Activated T-helper 2 cell treated with anti-CD3 and anti-CD28 coated beads, Interferon-gamma antibody, Interleukin-2, Interleukin-4, amounts not matched to agents 10 μg/mL and 5 μg/mL and 100 μg/mL, durations not matched to agents 14 hours and 24 hours and 36 hours (primary cell): ENCODE measurements around the gene SPATA12. TPM values are rescaled to one million over a fixed set of nuclear protein-coding genes. Genes with fewer than 3 reads are reported as not detected.

ENCODE experiments used
- DNase-seq: peaks from one replicate; pipeline ENCODE4 v3.0.0; 2021; ENCODE audit warnings: low spot score
- H3K27ac Mint-ChIP-seq: one replicate; pipeline ENCODE4 v1.8.0; 2021; ENCODE audit warnings: mixed read lengths
- H3K27me3 Mint-ChIP-seq: one replicate; pipeline ENCODE4 v1.8.0; 2021; ENCODE audit warnings: low read depth, mixed read lengths
- H3K36me3 Mint-ChIP-seq: one replicate; pipeline ENCODE4 v1.8.0; 2021; ENCODE audit warnings: low read depth, mixed read lengths
- H3K4me1 Mint-ChIP-seq: one replicate; pipeline ENCODE4 v1.8.0; 2021; ENCODE audit warnings: low read depth, mixed read lengths
- H3K4me3 Mint-ChIP-seq: one replicate; pipeline ENCODE4 v1.8.0; 2021; ENCODE audit warnings: low read depth, mild to moderate bottlenecking, moderate library complexity, mixed read lengths
- H3K9me3 Mint-ChIP-seq: one replicate; pipeline ENCODE4 v1.8.0; 2021; ENCODE audit warnings: mixed read lengths
- intact Hi-C: fragments of 100-400 bp; cut with micrococcal nuclease; formaldehyde crosslinking; loops from one replicate; pipeline ENCODE4 v1.15.1; 2023
- total RNA-seq: library from RNA; stranded (reverse); gene quantifications from 2 replicates; pipeline ENCODE4 v1.2.3, GENCODE V29; 2022

SPATA12 gene
- total RNA-seq, 1 donor from 2014 or later, result not detected

DNA sequence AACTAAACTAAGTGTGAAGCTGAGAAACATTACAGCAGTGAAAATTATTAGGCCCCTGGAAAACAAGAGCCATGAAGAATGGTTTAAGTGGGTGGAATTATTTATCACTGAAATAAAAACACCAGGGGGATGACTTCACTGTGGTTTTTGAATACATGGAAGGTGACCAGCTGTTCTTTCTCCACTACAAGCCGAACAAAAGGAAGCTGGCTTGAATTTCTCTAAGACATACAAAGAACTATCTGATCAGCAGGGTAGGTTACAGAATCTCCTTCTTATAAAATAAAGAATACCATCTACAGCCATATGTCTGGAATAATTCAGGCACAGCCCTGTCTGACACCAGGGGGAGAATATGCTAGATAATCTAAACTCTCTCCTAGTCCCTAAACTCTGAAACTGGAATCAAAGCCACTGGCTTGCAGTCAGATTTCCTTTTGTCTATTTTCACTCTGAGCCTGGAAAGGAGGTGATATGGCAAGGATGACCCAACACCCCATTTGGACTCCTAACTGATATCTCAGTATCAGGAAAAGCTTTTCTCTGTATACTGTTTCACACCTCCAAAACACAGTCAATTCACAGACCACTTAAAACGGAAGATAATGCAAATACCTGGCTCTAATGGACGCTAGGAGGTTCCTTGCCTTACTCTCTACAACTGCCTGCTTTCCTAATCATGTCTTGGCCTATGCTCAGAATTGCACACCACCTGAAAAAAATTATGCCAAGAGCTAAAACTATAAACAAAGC, 31.2 kb downstream of the SPATA12 start:
- no peak for DNase-seq
- H3K4me1 Mint-ChIP-seq, result no peaks in the 10 kb centered on the region
- intact Hi-C loops, result no loop called here

DNA sequence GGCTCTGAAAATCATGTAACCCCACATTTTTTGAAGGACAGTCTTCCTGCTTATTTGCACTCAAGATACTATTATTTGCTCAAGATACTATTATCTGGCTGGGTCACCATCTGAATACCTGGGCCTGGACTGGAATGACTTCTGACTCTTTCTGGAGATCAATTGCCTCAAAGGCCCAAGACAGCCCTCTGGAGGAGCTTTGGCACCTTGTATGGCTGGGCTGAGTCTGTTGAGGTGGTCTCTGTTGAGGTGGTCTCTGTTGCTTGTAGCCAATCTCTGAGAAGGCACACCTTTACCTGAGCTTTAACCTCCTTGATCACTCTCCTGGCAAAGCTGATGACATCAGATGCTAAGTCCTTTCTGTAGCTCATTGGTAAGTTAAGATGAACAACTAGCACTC, 33.0 kb downstream of the SPATA12 start:
- peaks cover 23% of the 10 kb centered on the region for H3K27me3 Mint-ChIP-seq
- no peaks in the 10 kb centered on the region for H3K36me3 Mint-ChIP-seq
- H3K4me3 Mint-ChIP-seq, result no peak overlapping the region
- no peak for DNase-seq
- no peaks in the 10 kb centered on the region for H3K9me3 Mint-ChIP-seq
- no peaks in the 10 kb centered on the region for H3K4me1 Mint-ChIP-seq
- intact Hi-C loops, result no loop called here
- no peak overlapping the region for H3K27ac Mint-ChIP-seq

More for the DNA sequence above, 31.2 kb downstream of the SPATA12 start:
- Mint-ChIP-seq H3K9me3 (no peaks in the 10 kb centered on the region), H3K27ac (no peak overlapping the region), H3K4me3 (no peak overlapping the region), H3K36me3 (no peaks in the 10 kb centered on the region), H3K27me3 (peaks cover 30% of the 10 kb centered on the region)

DNA sequence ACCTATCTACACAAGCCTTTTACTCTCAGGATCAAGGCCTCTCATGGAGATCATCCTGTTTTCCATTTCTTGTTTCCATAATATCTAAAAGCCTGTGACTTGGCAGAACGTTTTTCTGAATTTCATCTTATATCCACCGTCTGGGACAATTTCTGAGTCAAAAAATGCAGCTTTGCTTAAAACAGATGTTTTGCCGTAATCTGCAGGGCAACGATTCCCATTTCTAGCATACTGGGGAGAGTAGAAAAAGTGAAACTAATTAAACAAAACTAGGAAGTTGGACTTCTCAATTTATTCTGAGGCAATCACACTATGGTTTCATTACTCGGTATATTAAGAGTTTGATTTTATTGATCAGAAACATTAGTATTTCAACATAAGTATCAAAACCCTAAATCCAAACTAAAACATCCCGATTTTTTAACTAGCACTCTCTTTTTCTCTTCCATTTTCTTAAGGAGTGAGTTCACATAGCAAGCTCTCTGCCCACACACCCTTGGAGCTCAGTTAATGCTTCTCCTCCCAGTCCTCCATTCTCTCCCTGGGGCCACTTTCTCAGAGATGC, 33.6 kb downstream of the SPATA12 start:
- intact Hi-C loops, result no loop called here
- DNase-seq, result no peak
- H3K36me3 Mint-ChIP-seq, result no peaks in the 10 kb centered on the region
- H3K27me3 Mint-ChIP-seq, result peaks cover 23% of the 10 kb centered on the region
- no peak overlapping the region for H3K4me3 Mint-ChIP-seq
- H3K27ac Mint-ChIP-seq, result no peak overlapping the region
- no peaks in the 10 kb centered on the region for H3K9me3 Mint-ChIP-seq
- H3K4me1 Mint-ChIP-seq, result no peaks in the 10 kb centered on the region

GRCh38 chr3:57094575-57094974, 34.1 kb downstream of the SPATA12 start:
- Mint-ChIP-seq H3K4me3 (no peak overlapping the region), H3K36me3 (no peaks in the 10 kb centered on the region), H3K4me1 (no peaks in the 10 kb centered on the region), H3K27me3 (peaks cover 21% of the 10 kb centered on the region), H3K9me3 (no peaks in the 10 kb centered on the region), H3K27ac (no peak overlapping the region)
- DNase-seq, result no peak
- intact Hi-C loops, result no loop called here

DNA sequence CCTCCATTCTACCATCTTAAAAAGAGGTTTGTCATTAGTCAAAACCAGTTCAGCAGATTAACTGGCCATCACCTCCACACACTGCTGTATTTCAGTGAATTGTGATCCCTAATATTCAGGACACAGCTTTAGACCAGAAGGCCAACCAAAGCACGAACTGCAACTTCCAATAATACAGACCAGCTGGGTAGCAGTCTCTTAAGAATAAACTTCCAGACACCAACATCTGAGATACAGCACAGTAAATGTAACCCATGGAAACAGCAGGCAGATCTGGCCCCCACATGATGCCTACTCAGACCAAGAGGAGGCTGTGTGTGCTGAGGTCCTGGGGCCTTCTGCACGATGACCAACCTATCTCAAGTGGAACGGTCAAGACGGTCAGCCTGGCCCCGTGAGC, 34.9 kb downstream of the SPATA12 start:
- Mint-ChIP-seq H3K4me3 (no peak overlapping the region), H3K4me1 (no peaks in the 10 kb centered on the region), H3K36me3 (no peaks in the 10 kb centered on the region), H3K9me3 (no peaks in the 10 kb centered on the region), H3K27ac (no peak overlapping the region), H3K27me3 (peaks cover 21% of the 10 kb centered on the region)
- intact Hi-C loops, result no loop called here
- no peak for DNase-seq

GRCh38 chr3:57097536-57097935, 37.1 kb downstream of the SPATA12 start:
- H3K4me3 Mint-ChIP-seq, result no peak overlapping the region
- no peak overlapping the region for H3K27ac Mint-ChIP-seq
- no peaks in the 10 kb centered on the region for H3K9me3 Mint-ChIP-seq
- H3K36me3 Mint-ChIP-seq, result no peaks in the 10 kb centered on the region
- H3K27me3 Mint-ChIP-seq, result peaks cover 14% of the 10 kb centered on the region
- intact Hi-C loops, result no loop called here
- no peaks in the 10 kb centered on the region for H3K4me1 Mint-ChIP-seq
- DNase-seq, result no peak

DNA sequence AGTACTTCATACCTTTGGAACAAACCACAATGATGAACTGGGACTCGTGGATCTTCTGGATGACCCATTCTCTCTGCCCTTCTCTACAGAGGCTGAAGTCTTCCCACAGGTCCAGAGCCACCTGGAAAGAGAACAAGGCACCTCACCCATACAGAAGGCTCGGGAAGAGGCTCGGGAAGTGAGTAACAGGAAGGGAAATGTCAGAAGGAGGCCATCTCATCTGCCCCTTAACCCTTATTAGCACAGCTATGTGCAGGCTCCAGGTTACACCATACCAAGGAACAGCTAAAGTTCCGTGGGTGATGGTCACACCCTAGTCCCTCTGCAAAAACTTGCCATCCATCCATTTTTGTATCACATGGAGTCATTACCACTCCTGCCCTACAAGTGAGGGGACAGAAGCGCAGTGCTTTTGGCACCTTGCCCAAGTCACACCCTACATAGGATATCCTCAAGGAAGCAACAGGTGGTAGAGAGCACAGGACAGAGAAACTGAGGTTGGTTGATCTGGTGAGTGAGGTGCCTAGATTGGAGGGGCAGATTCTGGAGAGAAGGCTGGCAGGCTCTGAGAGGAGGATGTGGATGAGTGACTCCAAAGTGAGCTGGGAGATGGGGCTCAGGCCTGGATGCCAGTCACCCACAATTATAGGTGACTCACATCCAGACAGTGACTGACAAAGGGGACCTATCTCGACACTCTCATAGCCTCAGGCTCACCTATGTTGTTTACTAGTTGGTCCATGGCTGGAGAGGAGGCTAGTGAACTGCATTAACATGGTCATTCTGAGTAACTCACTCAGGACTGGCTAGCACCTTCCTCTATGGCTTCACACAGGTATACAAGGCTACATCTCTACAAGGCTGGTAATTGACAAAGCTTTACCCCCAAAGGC, 38.2 kb downstream of the SPATA12 start:
- Mint-ChIP-seq H3K9me3 (no peaks in the 10 kb centered on the region), H3K27ac (no peak overlapping the region), H3K27me3 (peaks cover 17% of the 10 kb centered on the region), H3K36me3 (no peaks in the 10 kb centered on the region), H3K4me1 (no peaks in the 10 kb centered on the region), H3K4me3 (no peak overlapping the region)
- DNase-seq, result no peak
- intact Hi-C loops, result no loop called here

- intact Hi-C loops, result loop anchor here (10.0 kb wide), 1 partner anchor 125 kb away; the partner anchor contains the start of gene APPL1
- Mint-ChIP-seq H3K9me3 (no peaks in the 10 kb centered on the region), H3K36me3 (no peaks in the 10 kb centered on the region), H3K27me3 (peaks cover 6% of the 10 kb centered on the region), H3K27ac (no peak overlapping the region), H3K4me3 (no peak overlapping the region), H3K4me1 (no peaks in the 10 kb centered on the region)
- peak; percentile 38 for DNase-seq
Measured at GRCh38 chr3:57100046-57100695, 39.7 kb downstream of the SPATA12 start.

DNA sequence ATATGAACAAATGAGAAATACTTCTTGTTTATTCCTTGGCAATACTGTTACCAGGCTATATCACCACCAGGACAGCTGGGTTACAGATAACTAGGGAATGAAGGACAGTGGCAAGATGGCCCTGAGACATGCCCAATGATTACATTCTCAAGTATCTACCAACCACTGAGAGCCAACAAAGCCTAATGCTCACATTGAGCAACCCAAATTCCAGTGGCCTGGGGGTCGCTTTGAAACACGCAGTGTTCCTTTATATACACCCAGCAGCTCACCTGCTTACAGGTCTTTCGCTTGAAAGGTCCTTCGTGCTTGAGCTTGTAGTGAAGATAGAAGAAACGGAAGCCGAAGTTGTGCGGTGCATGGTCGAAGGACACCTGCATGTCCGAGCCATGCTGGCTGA, 45.1 kb downstream of the SPATA12 start:
- DNase-seq, result no peak
- H3K9me3 Mint-ChIP-seq, result no peaks in the 10 kb centered on the region
- H3K4me1 Mint-ChIP-seq, result no peaks in the 10 kb centered on the region
- no peak overlapping the region for H3K4me3 Mint-ChIP-seq
- no peak overlapping the region for H3K27ac Mint-ChIP-seq
- H3K27me3 Mint-ChIP-seq, result peaks cover 6% of the 10 kb centered on the region
- no peaks in the 10 kb centered on the region for H3K36me3 Mint-ChIP-seq
- intact Hi-C loops, result loop anchor here (10.0 kb wide), 1 partner anchor 119 kb away; the partner anchor contains the start of gene APPL1

DNA sequence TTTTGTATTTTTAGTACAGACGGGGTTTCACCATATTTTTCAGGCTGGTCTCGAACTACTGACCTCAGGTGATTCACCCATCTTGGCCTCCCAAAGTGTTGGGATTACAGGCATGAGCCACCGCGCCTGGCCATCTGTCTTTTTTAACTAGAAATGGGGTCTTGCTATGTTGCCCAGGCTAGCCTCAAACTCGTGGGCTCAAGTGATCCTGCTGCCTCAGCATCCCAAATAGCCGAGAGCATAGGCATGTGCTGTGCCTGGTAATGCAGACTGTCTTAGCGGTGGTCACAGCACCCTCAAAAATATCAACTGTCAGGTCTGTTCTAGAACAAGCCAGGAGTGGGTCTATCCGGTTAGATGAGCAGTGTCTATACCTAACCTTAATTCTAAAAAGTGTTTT, 48.2 kb downstream of the SPATA12 start:
- no peaks in the 10 kb centered on the region for H3K9me3 Mint-ChIP-seq
- intact Hi-C loops, result loop anchor here (10.0 kb wide), 1 partner anchor 116 kb away; the partner anchor contains the start of gene APPL1
- no peak for DNase-seq
- H3K4me1 Mint-ChIP-seq, result peaks cover 4% of the 10 kb centered on the region
- no peaks in the 10 kb centered on the region for H3K36me3 Mint-ChIP-seq
- peaks cover 2% of the 10 kb centered on the region for H3K27me3 Mint-ChIP-seq
- no peak overlapping the region for H3K27ac Mint-ChIP-seq
- H3K4me3 Mint-ChIP-seq, result no peak overlapping the region

DNA sequence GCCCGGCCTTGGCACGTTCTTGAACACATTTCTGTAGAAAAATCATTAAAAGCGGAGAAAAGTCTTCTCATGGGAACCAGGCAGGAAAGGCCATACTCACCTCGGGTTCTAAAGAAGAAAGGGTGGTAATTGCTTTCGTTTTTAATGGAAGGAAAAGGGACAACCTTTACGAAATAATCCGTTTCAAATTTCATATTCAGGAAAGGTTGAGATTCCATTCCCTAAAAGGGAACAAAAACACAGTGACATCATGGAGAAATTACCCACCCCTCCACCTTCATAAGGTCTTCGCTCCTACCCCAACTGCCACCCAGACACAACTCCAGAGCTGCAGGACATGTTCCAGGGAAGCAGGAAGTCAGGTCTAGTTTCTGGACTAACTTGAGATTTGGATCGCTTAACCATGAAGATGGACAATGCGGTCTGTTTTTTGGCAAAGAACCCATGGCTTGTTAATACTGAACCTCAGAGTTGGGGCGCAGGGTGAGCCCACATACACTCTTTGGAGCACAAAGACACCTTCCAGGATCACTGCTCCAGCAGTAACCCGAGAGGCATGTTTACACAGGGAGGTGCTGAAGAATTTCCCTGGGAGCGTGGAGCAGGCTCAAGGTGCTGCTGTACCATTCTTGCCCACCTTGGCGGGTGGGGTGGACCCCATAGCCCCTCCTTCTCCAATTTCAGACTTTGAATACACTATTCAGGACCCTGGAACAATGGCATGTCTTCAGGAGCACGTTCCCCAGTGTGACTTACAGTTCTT, 49.2 kb downstream of the SPATA12 start:
- peaks cover 4% of the 10 kb centered on the region for H3K4me1 Mint-ChIP-seq
- H3K36me3 Mint-ChIP-seq, result no peaks in the 10 kb centered on the region
- DNase-seq, result no peak
- intact Hi-C loops, result loop anchor here (10.0 kb wide), 1 partner anchor 115 kb away; the partner anchor contains the start of gene APPL1
- no peak overlapping the region for H3K4me3 Mint-ChIP-seq
- H3K27me3 Mint-ChIP-seq, result peaks cover 5% of the 10 kb centered on the region
- no peaks in the 10 kb centered on the region for H3K9me3 Mint-ChIP-seq
- H3K27ac Mint-ChIP-seq, result no peak overlapping the region

DNA sequence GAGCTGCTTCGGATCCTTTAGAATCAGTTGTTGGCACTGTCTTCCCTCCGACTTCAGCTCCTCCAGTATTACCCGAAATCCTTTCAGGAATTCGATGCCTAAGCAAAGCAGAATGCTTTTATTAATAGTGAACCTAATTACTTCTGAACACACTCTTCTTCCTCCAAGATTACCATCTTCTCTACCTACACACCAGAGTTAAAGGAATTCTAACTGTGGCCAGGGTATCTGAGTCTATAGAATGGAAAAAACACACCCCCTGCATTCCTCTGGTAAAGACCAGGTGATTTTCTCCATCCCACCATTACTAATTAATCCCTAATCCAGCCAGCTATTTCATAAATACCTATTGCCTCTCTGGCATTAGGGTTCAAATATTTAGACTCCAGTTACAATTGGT, 49.8 kb downstream of the SPATA12 start:
- Mint-ChIP-seq H3K4me3 (no peak overlapping the region), H3K27me3 (peaks cover 5% of the 10 kb centered on the region), H3K27ac (no peak overlapping the region), H3K36me3 (no peaks in the 10 kb centered on the region), H3K4me1 (peaks cover 4% of the 10 kb centered on the region), H3K9me3 (no peaks in the 10 kb centered on the region)
- no peak for DNase-seq
- intact Hi-C loops, result no loop called here
